Esophagus squamous epithelium (tissue), 5 donors: ENCODE measurements around the gene FAM163B. TPM values are rescaled to one million over a fixed set of nuclear protein-coding genes. Genes with fewer than 3 reads are reported as not detected.

ENCODE experiments used
- DNase-seq: peaks from one replicate; lab custom pipeline; 2025; lab: John Stamatoyannopoulos, UW
- H3K27ac ChIP-seq, 4 donors: fragments of 200-600 bp; sonication (generic); one replicate each; pipeline ENCODE4 v1.5.1; 2016 to 2019; ENCODE audit warnings: mild to moderate bottlenecking in 1 of 4
- H3K27me3 ChIP-seq, 4 donors: fragments of 200-600 bp; sonication (generic); 1 replicate in 3 of 4; 2 replicates in 1 of 4; pipeline versions ENCODE4 v1.5.1 to v1.6.0; 2017 to 2021; ENCODE audit warnings: antibody characterized with exemption in 1 of 4
- H3K36me3 ChIP-seq, 3 donors: fragments of 200-600 bp; sonication (generic); one replicate each; pipeline ENCODE4 v1.5.1; 2016 to 2019
- H3K4me1 ChIP-seq, 3 donors: fragments of 200-600 bp; sonication (generic); one replicate each; pipeline ENCODE4 v1.5.1; 2017 to 2019
- H3K4me3 ChIP-seq, 4 donors: fragments of 200-600 bp; sonication (generic); 1 replicate in 3 of 4; 2 replicates in 1 of 4; pipeline ENCODE4 v1.5.1; 2016 to 2019; ENCODE audit warnings: mild to moderate bottlenecking in 2 of 4, moderate library complexity in 1 of 4
- H3K9me3 ChIP-seq, 3 donors: fragments of 200-600 bp; sonication (generic); one replicate each; pipeline ENCODE4 v1.5.1; 2016 to 2019
- CTCF ChIP-seq, 6 experiments: fragments of 450-650 bp in 4 of 6; fragments of 200-600 bp in 2 of 6; sonication (generic) in 2 of 6; IDR thresholded peaks; one replicate each; pipeline ENCODE4 v1.5.1; 2016 to 2019; ENCODE audit warnings: antibody characterized with exemption in 6 of 6, mild to moderate bottlenecking in 4 of 6, moderate library complexity in 4 of 6
- POLR2A ChIP-seq, 4 donors: fragments of 450-650 bp; IDR thresholded peaks; one replicate each; pipeline ENCODE4 v1.6.1; 2017; ENCODE audit warnings: antibody characterized with exemption in 4 of 4, mild to moderate bottlenecking in 4 of 4, moderate library complexity in 3 of 4
- WGBS, 2 donors: methylation state at CpG; one replicate each; pipeline ENCODE4 v1.1.5; 2018; 5-methylcytosine and 5-hydroxymethylcytosine counted together
- intact Hi-C: fragments of 100-400 bp; cut with DNase I; formaldehyde crosslinking; loops from one replicate; pipeline ENCODE4 v1.15.0; 2022
- total RNA-seq, 4 donors: library from RNA; depleted of rRNA; stranded (reverse); fragments of >200 nt; gene quantifications; one replicate each; pipeline ENCODE4 v1.1.0, GENCODE V29; 2016
- donor health status: DM: yes; HTN: yes; CAD: no.

Gene FAM163B
- total RNA-seq, 4 donors from 2014 or later = not detected

DNA sequence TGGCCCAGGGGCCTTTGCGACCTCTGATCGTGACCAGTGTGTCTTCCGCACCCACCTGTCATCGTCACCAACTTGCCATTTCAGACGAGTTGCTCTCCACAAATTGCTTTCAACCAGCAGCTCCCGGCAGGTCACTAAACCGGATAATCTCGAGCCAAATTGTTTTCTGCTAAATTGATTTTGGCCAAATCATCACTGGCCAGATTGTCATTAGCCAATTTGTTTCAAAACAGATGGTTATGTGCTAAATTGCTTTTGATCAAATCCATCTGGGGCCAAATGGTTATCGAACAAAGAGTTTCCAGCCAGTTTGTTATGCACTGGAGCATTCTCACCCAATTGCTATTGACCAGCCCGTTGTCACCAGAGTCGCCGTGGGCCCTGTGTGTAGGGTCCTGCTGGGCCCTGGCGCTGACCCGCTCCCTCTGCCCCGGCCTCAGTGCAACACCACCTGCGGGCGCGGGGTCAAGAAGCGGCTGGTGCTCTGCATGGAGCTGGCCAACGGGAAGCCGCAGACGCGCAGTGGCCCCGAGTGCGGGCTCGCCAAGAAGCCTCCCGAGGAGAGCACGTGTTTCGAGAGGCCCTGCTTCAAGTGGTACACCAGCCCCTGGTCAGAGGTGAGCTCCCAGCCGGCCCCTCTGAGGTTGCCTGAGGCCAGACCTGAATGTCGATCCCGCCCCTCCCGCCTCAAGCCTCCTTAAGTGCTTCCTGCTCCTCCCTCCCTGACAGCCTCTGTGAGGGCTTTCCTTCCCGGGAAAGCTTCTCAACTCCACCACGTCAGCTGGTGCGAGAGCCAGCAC, 39.1 kb downstream of the FAM163B start:
- Histone ChIP-seq H3K9me3 (no peaks in the 10 kb centered on the region), H3K36me3 (no peaks in the 10 kb centered on the region), H3K4me1 (peaks cover 4 to 30% (median 19%) of the 10 kb centered on the region in 3 donors), H3K4me3 (no peak overlapping the region), H3K27ac (no peak overlapping the region), H3K27me3 (peaks cover 0 to 40% (median 0%) of the 10 kb centered on the region in 4 donors)
- WGBS, 2 donors = 58 to 76% methylated on average over 15 to 17 of the region's 36 CpGs
- intact Hi-C loops = no loop called here
- no peak for TF ChIP-seq CTCF (IDR thresholded peaks at IDR 0.05)
- no peak for TF ChIP-seq POLR2A (IDR thresholded peaks at IDR 0.05)
- no peak for DNase-seq

DNA sequence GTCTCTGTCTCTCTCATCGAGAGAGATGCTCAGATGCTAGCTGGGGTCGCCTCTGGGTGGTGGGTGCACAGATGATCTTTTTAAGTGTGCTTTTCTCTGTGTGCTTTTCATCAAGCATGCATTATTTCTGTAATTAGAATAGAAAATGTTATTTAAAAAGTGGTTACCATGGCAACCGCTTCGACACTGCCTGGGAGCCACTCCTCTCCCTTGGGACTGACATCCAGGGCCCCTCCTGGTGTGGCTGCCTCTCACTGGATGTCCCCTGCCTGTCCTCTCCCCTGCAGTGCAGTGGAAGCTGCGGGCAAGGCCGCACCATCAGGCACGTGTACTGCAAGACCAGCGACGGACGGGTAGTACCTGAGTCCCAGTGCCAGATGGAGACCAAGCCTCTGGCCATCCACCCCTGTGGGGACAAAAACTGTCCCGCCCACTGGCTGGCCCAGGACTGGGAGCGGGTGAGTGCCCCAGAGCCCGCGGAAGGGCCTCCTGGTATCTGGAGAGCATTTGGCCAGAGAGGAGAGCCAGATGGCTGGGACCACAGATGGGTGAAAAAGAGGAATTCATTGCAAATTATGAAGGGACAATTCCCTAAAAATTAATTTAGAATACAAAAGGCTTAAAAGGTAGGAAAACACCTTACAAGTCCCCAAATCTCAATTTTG, 39.9 kb downstream of the FAM163B start:
- H3K4me1 ChIP-seq = peaks cover 4 to 36% (median 24%) of the 10 kb centered on the region in 3 donors
- H3K36me3 ChIP-seq = no peaks in the 10 kb centered on the region
- intact Hi-C loops = no loop called here
- H3K27ac ChIP-seq = no peak overlapping the region
- TF ChIP-seq CTCF (IDR thresholded peaks at IDR 0.05) = no peak
- no peak for TF ChIP-seq POLR2A (IDR thresholded peaks at IDR 0.05)
- no peak overlapping the region for H3K4me3 ChIP-seq
- DNase-seq = no peak
- WGBS, 2 donors = 61 to 83% methylated on average over 6 to 7 of the region's 14 CpGs
- peaks cover 0 to 41% (median 0%) of the 10 kb centered on the region in 4 donors for H3K27me3 ChIP-seq
- H3K9me3 ChIP-seq = no peaks in the 10 kb centered on the region

GRCh38 chr9:133568186-133568585, 41.0 kb downstream of the FAM163B start:
- Histone ChIP-seq H3K27me3 (peaks cover 0 to 34% (median 0%) of the 10 kb centered on the region in 4 donors), H3K4me1 (peaks cover 6 to 34% (median 24%) of the 10 kb centered on the region in 3 donors), H3K36me3 (no peaks in the 10 kb centered on the region), H3K9me3 (no peaks in the 10 kb centered on the region), H3K27ac (no peak overlapping the region), H3K4me3 (no peak overlapping the region)
- no peak for DNase-seq
- intact Hi-C loops = no loop called here
- no CpG with 5 or more reads among the region's 33 CpGs for WGBS, 2 donors
- no peak for TF ChIP-seq CTCF (IDR thresholded peaks at IDR 0.05)
- no peak for TF ChIP-seq POLR2A (IDR thresholded peaks at IDR 0.05)

DNA sequence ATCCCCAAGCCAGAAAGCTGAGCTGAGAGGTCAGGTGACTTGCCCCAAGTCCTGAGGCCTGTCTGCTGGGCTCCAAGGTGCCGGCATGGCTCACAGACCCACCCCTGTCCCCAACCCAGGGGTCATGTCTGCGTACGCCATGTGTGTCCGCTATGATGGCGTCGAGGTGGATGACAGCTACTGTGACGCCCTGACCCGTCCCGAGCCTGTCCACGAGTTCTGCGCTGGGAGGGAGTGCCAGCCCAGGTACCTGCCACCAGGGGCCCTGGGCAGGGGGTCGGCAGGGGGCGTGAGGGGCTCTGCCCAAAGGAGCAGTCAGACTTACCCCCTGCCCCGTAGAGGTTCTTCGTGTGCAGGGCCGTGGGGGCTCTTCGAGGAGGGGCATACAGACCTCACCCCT, 42.4 kb downstream of the FAM163B start:
- TF ChIP-seq CTCF (IDR thresholded peaks at IDR 0.05) (no peak), POLR2A (IDR thresholded peaks at IDR 0.05) (no peak)
- WGBS, 2 donors = 88% methylated on average over 3 of the region's 17 CpGs; no CpG with 5 or more reads in 1 of the 2 donors
- no peak for DNase-seq
- Histone ChIP-seq H3K9me3 (no peaks in the 10 kb centered on the region), H3K27me3 (peaks cover 0 to 24% (median 0%) of the 10 kb centered on the region in 4 donors), H3K36me3 (no peaks in the 10 kb centered on the region), H3K27ac (no peak overlapping the region), H3K4me1 (peaks cover 6 to 25% (median 16%) of the 10 kb centered on the region in 3 donors), H3K4me3 (no peak overlapping the region)
- intact Hi-C loops = no loop called here

DNA sequence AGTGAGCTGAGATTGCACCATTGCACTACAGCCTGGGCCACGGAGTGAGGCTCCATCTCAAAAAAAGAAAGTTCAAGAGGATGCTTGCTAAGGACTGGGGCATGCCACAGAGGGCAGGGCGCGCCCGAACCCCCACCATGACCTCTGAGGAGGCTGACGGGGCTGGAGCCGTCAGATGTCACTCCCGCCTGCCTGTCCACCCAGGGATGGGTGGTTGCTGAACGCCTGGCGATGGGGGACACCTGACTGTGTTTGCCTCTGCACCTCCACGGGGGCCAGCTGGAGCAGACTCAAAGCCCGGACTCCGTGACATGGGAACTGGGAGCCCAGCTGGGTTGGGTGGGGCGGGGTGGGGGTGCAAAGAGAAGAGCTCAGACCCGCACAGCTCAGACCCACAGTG, 42.8 kb downstream of the FAM163B start:
- Histone ChIP-seq H3K36me3 (no peaks in the 10 kb centered on the region), H3K4me3 (no peak overlapping the region), H3K9me3 (no peaks in the 10 kb centered on the region), H3K27ac (peak overlapping the region in 3 of 4 donors; percentile 50 to 88 (median 77)), H3K27me3 (peaks cover 0 to 23% (median 0%) of the 10 kb centered on the region in 4 donors), H3K4me1 (peaks cover 6 to 25% (median 16%) of the 10 kb centered on the region in 3 donors)
- intact Hi-C loops = no loop called here
- WGBS, 2 donors = 88 to 92% methylated on average over 5 to 9 of the region's 14 CpGs
- TF ChIP-seq POLR2A (IDR thresholded peaks at IDR 0.05) (no peak), CTCF (IDR thresholded peaks at IDR 0.05) (no peak)
- no peak for DNase-seq
